Thyroid gland (tissue), 4 donors: ENCODE results near the gene POR.

Experiments used
- CTCF ChIP-seq, 6 experiments: fragments of 200-600 bp in 3 of 6; fragments of 450-650 bp in 3 of 6; sonication (generic) in 3 of 6; IDR thresholded peaks; one replicate each; pipeline ENCODE4 v1.5.1; 2016 to 2019; ENCODE audit warnings: antibody characterized with exemption in 6 of 6, mild to moderate bottlenecking in 2 of 6, inconsistent platforms in 1 of 6, moderate library complexity in 1 of 6
- POLR2A ChIP-seq, 2 donors: fragments of 450-650 bp; IDR thresholded peaks; one replicate each; pipeline ENCODE4 v1.6.1; 2017; ENCODE audit warnings: antibody characterized with exemption in 2 of 2, mild to moderate bottlenecking in 2 of 2, moderate library complexity in 1 of 2

- TF ChIP-seq CTCF (IDR thresholded peaks at IDR 0.05) (no peak), POLR2A (IDR thresholded peaks at IDR 0.05) (no peak)
Measured at GRCh38 chr7:75971961-75972763, 57.2 kb downstream of the POR start.
